ENCODE data around the gene CD209.

GRCh38 chr19:7788178-7788932 is 41.0 kb upstream of the CD209 start:
- TF ChIP-seq CTCF (conservative IDR thresholded peaks at IDR 0.05; ENCODE audit: low read depth, low read length) (no peak), EZH2 (IDR thresholded peaks at IDR 0.05; ENCODE audit: low read length, unreplicated experiment) (no peak), EZH2phosphoT487 (IDR thresholded peaks at IDR 0.05; ENCODE audit: borderline replicate concordance, low read length) (no peak)
